ENCODE data around the gene RECQL5. TPM values are rescaled to one million over a fixed set of nuclear protein-coding genes. Genes with fewer than 3 reads are reported as not detected.

Gene RECQL5
- total and polyA plus RNA-seq, 2 donors (not counting 1 experiment from before 2014, with no cell fraction given): 58.5 to 70.5 TPM

DNA sequence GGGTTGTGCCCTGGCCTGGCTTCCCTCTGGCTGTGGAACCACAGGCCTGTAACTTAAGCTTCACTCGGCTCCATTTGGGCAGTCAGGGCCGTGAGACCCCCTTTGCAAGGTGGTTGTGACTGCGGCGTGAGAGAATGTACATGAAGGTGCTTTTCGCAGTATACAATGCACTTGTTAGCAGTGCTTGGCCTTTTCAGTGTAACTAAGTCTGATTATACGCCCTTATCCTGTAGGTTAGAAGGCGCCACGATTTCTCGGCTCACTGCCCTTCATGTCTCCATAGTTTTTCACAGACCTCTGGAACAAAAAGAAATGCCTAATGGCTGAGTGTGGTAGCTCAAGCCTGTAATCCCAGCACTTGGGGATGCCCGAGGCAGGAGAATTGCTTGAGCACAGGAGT lies 13.5 kb upstream of the RECQL5 start:
- Histone ChIP-seq H3K36me3 (replicated peaks in 1 of 2; ENCODE audit: control extremely low read depth in 1 of 2, control insufficient read depth in 1 of 2, extremely low read depth in 1 of 2, insufficient read depth in 2 of 2, low read length in 1 of 2) (peaks cover 7 to 36% of the 10 kb centered on the region in 2 experiments), H3K27ac (ENCODE audit: low read length in 2 of 2) (no peak overlapping the region), H3K9me3 (ENCODE audit: control extremely low read depth in 1 of 3, control insufficient read depth in 2 of 3, insufficient read depth in 1 of 3, low read length in 2 of 3) (no peaks in the 10 kb centered on the region), H3K4me3 (ENCODE audit: control extremely low read depth in 1 of 5, extremely low read depth in 1 of 5, insufficient read depth in 1 of 5, low read depth in 2 of 5, low read length in 4 of 5) (no peak overlapping the region), H3K9ac (ENCODE audit: low read length) (no peak overlapping the region), H3K79me2 (ENCODE audit: control insufficient read depth, insufficient read depth, low read length) (peaks cover 91% of the 10 kb centered on the region), H4K20me1 (ENCODE audit: control insufficient read depth, insufficient read depth, low read length, poor library complexity, severe bottlenecking) (peaks cover 66% of the 10 kb centered on the region), H2AFZ (ENCODE audit: insufficient read depth, low read depth, low read length, poor library complexity, severe bottlenecking) (no peak overlapping the region), H3K4me1 (ENCODE audit: control insufficient read depth in 2 of 2, insufficient read depth in 2 of 2, low read length in 2 of 2) (peaks cover 0 to 4% of the 10 kb centered on the region in 2 donors), H3K27me3 (replicated peaks in 1 of 4; ENCODE audit: control extremely low read depth in 1 of 4, control insufficient read depth in 3 of 4, insufficient read depth in 4 of 4, low read length in 3 of 4) (no peaks in the 10 kb centered on the region), H3K4me2 (replicated peaks; ENCODE audit: low read depth, low read length, poor library complexity, severe bottlenecking) (no peak overlapping the region)
- TF ChIP-seq CTCF (IDR thresholded peaks at IDR 0.05) (no peak), EZH2 (IDR thresholded peaks at IDR 0.05; ENCODE audit: borderline replicate concordance, insufficient read depth, low read depth, low read length, poor library complexity, severe bottlenecking) (no peak)
- CTCF ChIA-PET: no interaction called here
- no peaks in the 10 kb centered on the region for H3K27me3 Mint-ChIP-seq
- ATAC-seq (ENCODE audit: low read depth) (no peak), DNase-seq (no peak)
- H3K9me3 Mint-ChIP-seq (ENCODE audit: insufficient read depth): no peaks in the 10 kb centered on the region
- peaks cover 19% of the 10 kb centered on the region for H3K4me1 Mint-ChIP-seq
- whole genome bisulfite sequencing (ENCODE audit: insufficient coverage): 97% methylated on average over 7 of the region's 10 CpGs
- POLR2A ChIA-PET: no interaction called here
- no peak overlapping the region for H3K4me3 Mint-ChIP-seq
- H3K27ac Mint-ChIP-seq: no peak overlapping the region
- intact Hi-C loops (cut with micrococcal nuclease): no loop called here

DNA sequence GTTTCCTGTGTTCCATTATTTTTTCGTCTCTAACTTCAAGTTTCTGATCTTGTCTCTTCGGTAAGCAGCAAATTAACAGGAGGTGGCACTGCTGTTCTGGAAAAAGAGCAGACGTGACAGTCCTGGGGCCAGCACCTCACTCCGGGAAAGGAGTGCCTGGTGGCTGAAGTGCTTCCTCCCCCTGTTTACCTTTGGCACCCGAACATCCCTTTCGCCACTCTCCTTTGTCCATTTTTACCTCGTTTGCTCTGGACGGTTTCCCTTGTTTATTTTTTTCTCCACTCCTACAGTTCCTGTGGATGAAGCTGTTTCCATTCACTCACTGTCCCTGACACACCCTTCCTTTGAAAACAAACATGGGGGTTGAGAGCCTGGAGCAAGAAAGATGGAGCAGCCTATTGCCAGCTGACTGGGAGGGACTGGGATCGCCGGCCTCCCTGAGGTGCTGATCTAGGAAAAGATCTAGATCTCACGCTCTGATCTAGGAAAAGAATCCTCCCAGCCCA lies 12.8 kb upstream of the RECQL5 start:
- H3K27me3 ChIP-seq (replicated peaks in 1 of 4; ENCODE audit: control extremely low read depth in 1 of 4, control insufficient read depth in 3 of 4, insufficient read depth in 4 of 4, low read length in 3 of 4): no peaks in the 10 kb centered on the region
- DNase-seq (no peak), ATAC-seq (ENCODE audit: low read depth) (no peak)
- no peak overlapping the region for H3K4me2 ChIP-seq (replicated peaks; ENCODE audit: low read depth, low read length, poor library complexity, severe bottlenecking)
- TF ChIP-seq EZH2 (IDR thresholded peaks at IDR 0.05; ENCODE audit: borderline replicate concordance, insufficient read depth, low read depth, low read length, poor library complexity, severe bottlenecking): no peak
- TF ChIP-seq CTCF (IDR thresholded peaks at IDR 0.05): no peak
- intact Hi-C loops (cut with micrococcal nuclease): no loop called here
- no peak overlapping the region for H3K27ac Mint-ChIP-seq
- no peaks in the 10 kb centered on the region for H3K27me3 Mint-ChIP-seq
- H3K4me1 ChIP-seq (ENCODE audit: control insufficient read depth in 2 of 2, insufficient read depth in 2 of 2, low read length in 2 of 2): peaks cover 0 to 2% of the 10 kb centered on the region in 2 donors
- WGBS (ENCODE audit: insufficient coverage): 99% methylated on average over 8 of the region's 11 CpGs
- peaks cover 19% of the 10 kb centered on the region for H3K4me1 Mint-ChIP-seq
- H3K9me3 ChIP-seq (ENCODE audit: control extremely low read depth in 1 of 3, control insufficient read depth in 2 of 3, insufficient read depth in 1 of 3, low read length in 2 of 3): no peaks in the 10 kb centered on the region
- H3K9ac ChIP-seq (ENCODE audit: low read length): no peak overlapping the region
- H3K27ac ChIP-seq (ENCODE audit: low read length in 2 of 2): no peak overlapping the region
- H2AFZ ChIP-seq (ENCODE audit: insufficient read depth, low read depth, low read length, poor library complexity, severe bottlenecking): no peak overlapping the region
- peaks cover 89% of the 10 kb centered on the region for H3K79me2 ChIP-seq (ENCODE audit: control insufficient read depth, insufficient read depth, low read length)
- ChIA-PET CTCF (interaction anchor here (10.1 kb wide), 1 partner anchor 68 kb away, joined by 144 read pairs; no protein-coding TSS in a partner anchor), POLR2A (no interaction called here)
- H3K4me3 Mint-ChIP-seq: no peak overlapping the region
- peaks cover 62% of the 10 kb centered on the region for H4K20me1 ChIP-seq (ENCODE audit: control insufficient read depth, insufficient read depth, low read length, poor library complexity, severe bottlenecking)
- H3K36me3 ChIP-seq (replicated peaks in 1 of 2; ENCODE audit: control extremely low read depth in 1 of 2, control insufficient read depth in 1 of 2, extremely low read depth in 1 of 2, insufficient read depth in 2 of 2, low read length in 1 of 2): peaks cover 4 to 33% of the 10 kb centered on the region in 2 experiments
- no peaks in the 10 kb centered on the region for H3K9me3 Mint-ChIP-seq (ENCODE audit: insufficient read depth)
- no peak overlapping the region for H3K4me3 ChIP-seq (ENCODE audit: control extremely low read depth in 1 of 5, extremely low read depth in 1 of 5, insufficient read depth in 1 of 5, low read depth in 2 of 5, low read length in 4 of 5)
